Measurements from ENCODE around the gene GPR83.
"Not testable (repeated sequence)": the region's sequence is repeated elsewhere in the genome, so short reads cannot be mapped to it uniquely, and the experiment has no call there.

GPR83 gene

GRCh38 chr11:94350850-94351563 is 50.2 kb downstream of the GPR83 start:
- not testable (repeated sequence) for H3K27me3 ChIP-seq (ENCODE audit: control insufficient read depth in 1 of 2, insufficient read depth in 2 of 2, low read length in 2 of 2); H3K9me3 ChIP-seq (ENCODE audit: low read length); H3K4me3 ChIP-seq (ENCODE audit: low read depth in 1 of 2, low read length in 2 of 2); H3K36me3 ChIP-seq (ENCODE audit: insufficient read depth, low read length); H3K27ac ChIP-seq (ENCODE audit: low read depth, low read length); H3K4me1 ChIP-seq (ENCODE audit: insufficient read depth, low read length); H3K9ac ChIP-seq (ENCODE audit: low read length)

- H3K36me3 ChIP-seq (ENCODE audit: insufficient read depth, low read length); H3K4me1 ChIP-seq (ENCODE audit: insufficient read depth, low read length); H3K9me3 ChIP-seq (ENCODE audit: low read length); H3K27me3 ChIP-seq (ENCODE audit: control insufficient read depth in 1 of 2, insufficient read depth in 2 of 2, low read length in 2 of 2); H3K4me3 ChIP-seq (ENCODE audit: low read depth in 1 of 2, low read length in 2 of 2); H3K9ac ChIP-seq (ENCODE audit: low read length); H3K27ac ChIP-seq (ENCODE audit: low read depth, low read length): not testable (repeated sequence)
Observed at GRCh38 chr11:94346311-94346710, 54.9 kb downstream of the GPR83 start.

GRCh38 chr11:94343495-94343894 is 57.7 kb downstream of the GPR83 start:
- Histone ChIP-seq H3K27ac (ENCODE audit: low read depth, low read length) (no peak overlapping the region), H3K9ac (ENCODE audit: low read length) (no peak overlapping the region), H3K9me3 (ENCODE audit: low read length) (no peaks in the 10 kb centered on the region), H3K4me1 (ENCODE audit: insufficient read depth, low read length) (no peaks in the 10 kb centered on the region), H3K4me3 (ENCODE audit: low read depth in 1 of 2, low read length in 2 of 2) (no peak overlapping the region), H3K36me3 (ENCODE audit: insufficient read depth, low read length) (no peaks in the 10 kb centered on the region), H3K27me3 (ENCODE audit: control insufficient read depth in 1 of 2, insufficient read depth in 2 of 2, low read length in 2 of 2) (no peaks in the 10 kb centered on the region)

- H3K36me3 ChIP-seq (ENCODE audit: insufficient read depth, low read length) = no peaks in the 10 kb centered on the region
- H3K4me1 ChIP-seq (ENCODE audit: insufficient read depth, low read length) = no peaks in the 10 kb centered on the region
- no peaks in the 10 kb centered on the region for H3K27me3 ChIP-seq (ENCODE audit: control insufficient read depth in 1 of 2, insufficient read depth in 2 of 2, low read length in 2 of 2)
- no peak overlapping the region for H3K9ac ChIP-seq (ENCODE audit: low read length)
- no peaks in the 10 kb centered on the region for H3K9me3 ChIP-seq (ENCODE audit: low read length)
- H3K4me3 ChIP-seq (ENCODE audit: low read depth in 1 of 2, low read length in 2 of 2) = no peak overlapping the region
- no peak overlapping the region for H3K27ac ChIP-seq (ENCODE audit: low read depth, low read length)
Observed at GRCh38 chr11:94342250-94342649, 59.0 kb downstream of the GPR83 start.

- no peaks in the 10 kb centered on the region for H3K27me3 ChIP-seq (ENCODE audit: control insufficient read depth in 1 of 2, insufficient read depth in 2 of 2, low read length in 2 of 2)
- no peak overlapping the region for H3K4me3 ChIP-seq (ENCODE audit: low read depth in 1 of 2, low read length in 2 of 2)
- H3K27ac ChIP-seq (ENCODE audit: low read depth, low read length) = no peak overlapping the region
- no peaks in the 10 kb centered on the region for H3K4me1 ChIP-seq (ENCODE audit: insufficient read depth, low read length)
- no peak overlapping the region for H3K9ac ChIP-seq (ENCODE audit: low read length)
- no peaks in the 10 kb centered on the region for H3K36me3 ChIP-seq (ENCODE audit: insufficient read depth, low read length)
- H3K9me3 ChIP-seq (ENCODE audit: low read length) = no peaks in the 10 kb centered on the region
Observed at GRCh38 chr11:94338651-94339050, 62.6 kb downstream of the GPR83 start.

GRCh38 chr11:94336033-94336432 is 65.2 kb downstream of the GPR83 start:
- H3K36me3 ChIP-seq (ENCODE audit: insufficient read depth, low read length) = no peaks in the 10 kb centered on the region
- no peaks in the 10 kb centered on the region for H3K9me3 ChIP-seq (ENCODE audit: low read length)
- no peaks in the 10 kb centered on the region for H3K27me3 ChIP-seq (ENCODE audit: control insufficient read depth in 1 of 2, insufficient read depth in 2 of 2, low read length in 2 of 2)
- H3K4me1 ChIP-seq (ENCODE audit: insufficient read depth, low read length) = peaks cover 1% of the 10 kb centered on the region
- H3K4me3 ChIP-seq (ENCODE audit: low read depth in 1 of 2, low read length in 2 of 2) = no peak overlapping the region
- H3K27ac ChIP-seq (ENCODE audit: low read depth, low read length) = no peak overlapping the region
- no peak overlapping the region for H3K9ac ChIP-seq (ENCODE audit: low read length)

GRCh38 chr11:94332814-94333213 is 68.4 kb downstream of the GPR83 start:
- Histone ChIP-seq H3K27ac (ENCODE audit: low read depth, low read length) (no peak overlapping the region), H3K27me3 (ENCODE audit: control insufficient read depth in 1 of 2, insufficient read depth in 2 of 2, low read length in 2 of 2) (no peaks in the 10 kb centered on the region), H3K4me3 (ENCODE audit: low read depth in 1 of 2, low read length in 2 of 2) (no peak overlapping the region), H3K36me3 (ENCODE audit: insufficient read depth, low read length) (no peaks in the 10 kb centered on the region), H3K9ac (ENCODE audit: low read length) (no peak overlapping the region), H3K9me3 (ENCODE audit: low read length) (no peaks in the 10 kb centered on the region), H3K4me1 (ENCODE audit: insufficient read depth, low read length) (peaks cover 11% of the 10 kb centered on the region)

GRCh38 chr11:94330789-94331188 is 70.4 kb downstream of the GPR83 start:
- no peak overlapping the region for H3K27ac ChIP-seq (ENCODE audit: low read depth, low read length)
- H3K9ac ChIP-seq (ENCODE audit: low read length) = no peak overlapping the region
- no peaks in the 10 kb centered on the region for H3K27me3 ChIP-seq (ENCODE audit: control insufficient read depth in 1 of 2, insufficient read depth in 2 of 2, low read length in 2 of 2)
- no peak overlapping the region for H3K4me3 ChIP-seq (ENCODE audit: low read depth in 1 of 2, low read length in 2 of 2)
- H3K9me3 ChIP-seq (ENCODE audit: low read length) = no peaks in the 10 kb centered on the region
- H3K36me3 ChIP-seq (ENCODE audit: insufficient read depth, low read length) = no peaks in the 10 kb centered on the region
- H3K4me1 ChIP-seq (ENCODE audit: insufficient read depth, low read length) = peaks cover 11% of the 10 kb centered on the region

GRCh38 chr11:94329501-94329900 is 71.7 kb downstream of the GPR83 start:
- Histone ChIP-seq H3K27me3 (ENCODE audit: control insufficient read depth in 1 of 2, insufficient read depth in 2 of 2, low read length in 2 of 2) (no peaks in the 10 kb centered on the region), H3K9me3 (ENCODE audit: low read length) (no peaks in the 10 kb centered on the region), H3K27ac (ENCODE audit: low read depth, low read length) (no peak overlapping the region), H3K9ac (ENCODE audit: low read length) (no peak overlapping the region), H3K4me3 (ENCODE audit: low read depth in 1 of 2, low read length in 2 of 2) (no peak overlapping the region), H3K36me3 (ENCODE audit: insufficient read depth, low read length) (no peaks in the 10 kb centered on the region), H3K4me1 (ENCODE audit: insufficient read depth, low read length) (peaks cover 11% of the 10 kb centered on the region)

- H3K9ac ChIP-seq (ENCODE audit: low read length) = no peak overlapping the region
- H3K27me3 ChIP-seq (ENCODE audit: control insufficient read depth in 1 of 2, insufficient read depth in 2 of 2, low read length in 2 of 2) = no peaks in the 10 kb centered on the region
- no peak overlapping the region for H3K27ac ChIP-seq (ENCODE audit: low read depth, low read length)
- no peaks in the 10 kb centered on the region for H3K9me3 ChIP-seq (ENCODE audit: low read length)
- H3K36me3 ChIP-seq (ENCODE audit: insufficient read depth, low read length) = no peaks in the 10 kb centered on the region
- peaks cover 11% of the 10 kb centered on the region for H3K4me1 ChIP-seq (ENCODE audit: insufficient read depth, low read length)
- no peak overlapping the region for H3K4me3 ChIP-seq (ENCODE audit: low read depth in 1 of 2, low read length in 2 of 2)
Observed at GRCh38 chr11:94328587-94329080, 72.6 kb downstream of the GPR83 start.

Measured in muscle layer of colon (tissue), 2 donors.